NOMO-1 treated with dmso at 0.1 percent for 144 hours (cell line): Measurements from ENCODE around the gene LBH.

Source experiments
- DNase-seq: peaks from one replicate; lab custom pipeline; 2025; ENCODE audit not compliant: unreplicated experiment; lab: John Stamatoyannopoulos, UW

Gene LBH

DNA sequence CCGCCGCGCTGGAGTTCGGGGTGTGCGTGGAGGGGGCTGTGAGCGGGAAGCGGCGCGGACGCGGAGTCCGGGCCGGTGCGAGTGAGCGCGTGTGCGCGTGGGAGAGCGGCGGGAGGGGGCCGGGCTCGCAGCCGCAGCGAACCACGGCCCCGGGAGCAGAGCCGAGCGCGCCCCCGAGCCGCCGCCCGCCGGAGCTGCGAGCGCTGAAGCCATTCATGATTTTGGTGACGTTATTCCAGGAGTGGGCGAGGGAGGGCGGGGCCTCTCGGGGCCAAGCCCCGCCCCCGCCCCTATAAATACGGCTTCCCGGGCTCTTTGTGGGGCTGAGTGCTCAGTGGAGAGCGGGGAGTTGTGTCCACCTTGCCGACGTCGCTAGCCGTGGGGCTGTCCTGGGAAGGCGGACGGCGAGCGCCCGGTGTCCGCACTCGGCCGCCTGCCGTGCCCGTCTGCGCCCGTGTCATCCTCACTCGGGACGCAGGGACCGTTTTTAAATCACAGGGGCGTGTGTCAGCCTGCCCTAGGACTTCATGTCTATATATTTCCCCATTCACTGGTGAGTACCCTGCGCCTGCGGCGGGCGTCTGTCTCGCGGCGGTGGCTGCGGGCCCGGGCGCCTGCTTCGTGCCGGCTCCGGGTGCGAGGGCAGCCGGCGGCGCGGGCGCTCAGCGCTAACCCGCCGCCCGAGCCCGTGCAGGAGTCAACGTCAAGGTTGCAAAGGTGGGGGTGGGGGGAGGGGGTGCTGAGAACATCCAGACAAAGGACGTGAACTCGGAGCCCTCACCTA lies at the start of gene LBH:
Gene LBH (plus strand): TSS at position 323 of the 784 bp plus-strand sequence. CDS start 205 bp downstream, at position 528.
- DNase-seq = peak; percentile 50

- DNase-seq = no peak
Measured at GRCh38 chr2:30184035-30184434, 47.3 kb upstream of the LBH start.

DNA sequence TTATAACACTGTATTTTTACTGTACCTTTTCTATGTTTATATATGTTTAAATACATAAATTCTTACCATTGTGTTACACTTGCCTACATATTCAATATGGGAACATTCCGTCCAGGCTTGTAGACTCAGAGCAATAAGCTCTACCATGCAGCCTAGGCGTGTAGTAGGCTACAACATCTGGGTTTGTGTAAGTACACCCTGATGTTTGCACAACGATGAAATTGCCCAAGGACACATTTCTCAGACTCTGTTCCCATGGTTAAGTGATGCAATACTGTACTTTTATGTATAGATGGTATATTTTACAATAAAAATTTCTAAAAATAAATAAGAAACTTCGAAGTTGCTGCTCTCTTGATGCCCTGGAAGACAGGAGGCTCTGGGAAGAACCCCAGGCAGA lies 46.2 kb upstream of the LBH start:
- peak; percentile 14 for DNase-seq

DNA sequence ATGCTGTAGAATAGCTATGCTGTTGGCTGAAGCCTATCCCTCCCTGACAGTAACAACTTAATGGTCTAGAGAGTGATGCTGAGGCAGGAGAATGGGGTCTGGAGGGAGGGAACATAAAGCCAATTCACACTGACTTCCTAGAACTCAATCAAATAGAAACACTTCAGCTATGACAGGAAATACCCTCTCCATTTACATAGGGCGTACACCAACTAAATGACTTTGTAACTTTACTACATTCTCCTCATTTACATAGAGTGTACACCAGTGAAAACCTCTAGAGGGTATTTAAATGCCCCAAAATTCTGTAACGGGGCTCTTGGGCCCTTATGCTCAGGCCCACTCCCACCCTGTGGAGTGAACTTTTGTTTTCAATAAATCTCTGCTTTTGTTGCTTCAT lies 43.0 kb upstream of the LBH start:
- no peak for DNase-seq

DNA sequence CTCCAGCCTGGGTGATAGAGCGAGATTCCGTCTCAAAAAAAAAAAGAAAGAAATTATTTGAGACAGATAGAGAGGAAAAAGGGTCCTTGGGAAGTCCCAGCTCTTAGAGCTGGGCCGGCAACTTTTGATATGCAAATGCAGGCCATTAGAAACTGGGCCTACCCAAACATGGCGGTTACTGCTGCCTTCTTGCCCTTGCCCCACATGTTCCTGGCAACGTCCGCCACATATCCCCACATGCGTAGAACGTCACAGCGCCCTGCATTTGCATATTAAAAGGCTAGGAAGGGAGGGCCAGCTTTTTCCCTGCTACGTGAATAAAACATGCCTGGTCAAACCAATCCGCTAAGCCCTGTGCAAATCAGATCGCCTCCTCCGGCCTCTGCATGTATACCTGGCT lies 40.7 kb upstream of the LBH start:
- no peak for DNase-seq

DNA sequence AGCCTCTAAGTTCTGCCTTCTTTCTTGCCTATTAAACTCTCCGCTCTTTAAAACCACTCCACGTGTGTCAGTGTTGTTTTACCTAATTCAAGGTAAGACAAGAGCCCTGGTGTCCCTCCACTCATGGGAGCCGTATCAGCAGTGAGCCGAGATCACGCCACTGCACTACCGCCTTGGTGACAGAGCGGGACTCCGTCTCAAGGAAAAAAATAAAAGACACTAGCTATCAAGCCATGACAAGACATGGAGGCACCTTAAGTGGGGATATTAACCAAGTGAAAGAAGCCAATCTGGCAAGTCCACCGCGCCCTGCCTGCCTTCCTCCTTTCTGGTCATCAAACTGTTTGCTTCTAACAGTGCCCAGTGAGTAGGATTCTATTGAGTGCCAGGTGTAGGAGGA lies 40.2 kb upstream of the LBH start:
- no peak for DNase-seq

DNA sequence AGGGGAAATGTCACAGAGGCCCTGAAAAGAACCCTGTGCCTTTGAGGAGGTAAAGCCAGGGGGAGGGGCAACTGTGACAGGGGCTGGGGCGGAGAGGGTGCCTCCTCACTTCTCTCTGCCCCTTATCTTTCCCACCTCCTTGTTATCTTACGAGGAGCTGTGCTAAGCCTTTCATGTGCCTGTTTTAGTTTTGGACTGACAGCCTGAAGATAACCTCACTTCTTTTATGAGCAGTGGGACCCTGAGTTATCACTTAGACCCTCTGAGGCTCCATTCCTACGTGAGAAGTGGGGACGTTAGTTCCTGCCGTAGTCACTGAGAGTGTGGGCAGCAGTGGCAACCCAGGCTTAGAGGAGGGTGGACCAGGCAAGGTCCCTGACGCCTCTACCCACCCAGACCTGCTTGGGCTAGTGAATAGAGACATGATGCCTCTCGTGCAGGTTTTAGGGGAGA lies 39.5 kb upstream of the LBH start:
- no peak for DNase-seq

DNA sequence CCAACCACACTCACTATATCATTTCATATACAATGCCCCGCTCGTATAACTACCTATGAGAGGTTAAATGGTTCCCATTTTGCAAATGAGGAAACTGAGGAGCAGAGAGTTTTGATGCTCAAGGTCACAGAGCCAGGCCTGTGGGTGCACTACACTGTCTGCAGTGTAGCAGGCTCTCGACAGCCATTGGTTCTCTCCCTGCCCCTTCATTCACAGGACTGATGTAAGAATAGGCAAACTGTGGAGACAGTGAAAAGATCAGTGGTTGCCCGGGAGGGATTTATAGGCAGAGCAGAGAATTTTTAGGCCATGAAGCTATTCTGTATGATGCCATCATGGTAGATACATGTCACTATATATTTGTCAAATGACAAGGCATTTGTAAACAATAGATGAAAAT lies 39.0 kb upstream of the LBH start:
- DNase-seq = no peak

DNA sequence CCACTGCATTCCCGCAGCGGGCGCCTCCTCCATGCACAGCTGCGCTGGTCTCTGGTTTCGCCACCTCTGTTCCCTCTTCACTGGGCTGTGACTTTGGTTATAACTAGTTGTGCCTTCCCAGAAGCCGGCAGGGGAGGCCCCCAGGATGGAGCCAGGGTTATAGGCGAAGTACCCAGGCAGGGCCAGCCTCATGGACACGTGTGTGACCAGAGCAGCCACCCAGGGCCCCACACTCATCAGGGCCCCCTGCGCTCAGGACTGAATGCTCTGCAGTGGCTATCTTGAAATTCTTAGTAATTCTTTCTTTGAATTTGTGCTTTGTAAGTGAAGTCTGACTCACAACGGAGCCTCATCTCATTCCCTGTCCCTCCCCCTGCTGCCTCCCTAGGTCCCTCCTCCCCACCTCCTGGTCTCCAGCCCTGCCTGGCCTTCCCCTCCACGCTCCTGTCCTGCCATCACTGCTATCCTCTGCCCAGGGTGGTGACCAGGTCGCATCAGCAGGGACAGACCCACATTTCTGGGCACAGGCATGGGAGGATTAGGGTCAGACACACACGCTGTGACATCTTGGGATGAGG lies 38.1 kb upstream of the LBH start:
- no peak for DNase-seq

GRCh38 chr2:30194421-30194820 lies 36.9 kb upstream of the LBH start:
- DNase-seq = no peak

- no peak for DNase-seq
Measured at GRCh38 chr2:30195016-30195415, 36.3 kb upstream of the LBH start.

DNA sequence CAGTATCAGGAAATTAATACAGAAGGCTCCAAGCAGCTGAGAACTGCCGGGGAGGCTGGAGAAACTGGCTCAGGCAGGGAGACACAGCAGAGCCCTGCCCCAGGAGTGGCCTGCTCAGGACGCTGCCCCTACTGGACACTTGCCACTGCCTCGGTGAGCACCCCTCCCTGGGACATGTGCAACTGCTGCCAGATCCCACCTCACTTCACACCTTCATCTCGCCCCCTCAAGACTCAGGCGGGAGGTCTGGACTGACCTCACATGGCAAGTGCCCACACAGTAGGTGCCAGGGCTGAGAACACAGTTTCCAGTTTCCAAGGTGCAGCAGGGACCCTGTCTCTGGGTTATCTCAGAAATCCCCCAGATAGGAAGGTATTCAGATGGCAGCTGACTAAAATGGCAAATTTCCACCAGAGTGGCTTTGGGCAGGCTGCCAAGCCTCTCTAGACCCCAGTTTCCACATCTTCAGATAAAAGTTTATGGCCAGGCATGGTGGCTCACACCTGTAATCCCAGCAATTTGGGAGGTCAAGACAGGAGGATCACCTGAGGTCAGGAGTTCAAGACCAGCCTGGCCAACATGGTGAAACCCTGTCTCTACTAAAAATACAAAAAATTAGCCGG lies 33.7 kb upstream of the LBH start:
- no peak for DNase-seq

DNA sequence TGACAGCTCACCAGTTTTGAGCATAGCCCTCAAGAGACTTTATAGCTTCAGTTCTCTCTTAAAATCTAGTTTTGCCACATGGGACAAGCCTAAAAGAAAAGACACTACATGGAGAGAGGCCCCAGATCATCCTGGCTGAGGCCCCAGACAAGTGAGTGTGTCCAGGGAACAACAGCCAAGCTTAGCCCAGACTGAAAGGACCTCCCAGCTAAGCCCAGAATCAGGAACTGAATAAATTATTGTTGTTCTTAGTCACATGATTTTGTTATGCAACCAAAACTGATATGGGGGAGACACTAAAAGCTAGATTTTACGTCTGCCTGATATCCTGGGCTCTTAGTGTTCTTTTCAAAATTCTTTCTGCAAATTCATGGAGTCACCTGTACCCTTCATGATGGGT lies 29.3 kb upstream of the LBH start:
- DNase-seq = peak; percentile 36

- no peak for DNase-seq
Measured at GRCh38 chr2:30203156-30203555, 28.2 kb upstream of the LBH start.

GRCh38 chr2:30204281-30204680 lies 27.1 kb upstream of the LBH start:
- no peak for DNase-seq

DNA sequence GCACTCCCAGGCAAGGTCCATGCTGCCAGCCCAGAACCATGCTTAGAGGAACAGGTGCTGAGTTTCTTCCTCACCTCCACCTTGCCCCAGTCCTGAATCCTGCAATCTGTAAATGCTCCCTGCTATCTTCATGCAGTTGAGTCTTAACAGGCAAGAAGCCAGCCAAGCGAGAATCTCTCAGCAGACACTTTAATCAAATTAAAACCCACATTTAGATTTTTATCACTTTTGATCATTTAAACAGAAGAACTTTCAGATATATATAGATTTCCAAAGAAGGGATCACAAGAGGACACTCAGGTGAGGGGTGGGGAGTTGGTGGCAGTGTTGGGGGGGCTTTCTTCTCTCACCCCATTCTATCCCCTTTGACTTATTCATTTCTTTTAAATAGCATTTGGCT lies 25.9 kb upstream of the LBH start:
- no peak for DNase-seq

GRCh38 chr2:30206461-30207430 lies 24.6 kb upstream of the LBH start:
- DNase-seq = no peak

DNA sequence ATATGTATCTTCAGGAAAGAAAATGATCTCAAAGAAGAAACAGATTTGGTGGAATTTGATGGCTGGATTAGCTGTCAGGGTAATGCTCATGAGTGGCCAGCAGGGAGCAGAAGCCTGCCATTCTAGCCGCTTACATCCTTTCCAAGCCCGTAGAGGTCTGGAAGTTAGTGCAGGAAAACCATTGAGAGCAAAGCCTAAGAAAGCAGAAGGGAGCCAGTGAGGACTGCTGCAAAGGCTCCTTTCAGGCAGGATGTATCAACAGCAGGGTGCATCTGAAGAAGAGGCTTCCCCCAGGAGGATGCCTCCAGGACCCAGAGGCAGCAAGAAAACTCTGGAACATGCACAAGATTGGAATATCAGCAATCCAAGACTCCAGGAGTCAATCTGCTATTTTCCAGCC lies 22.9 kb upstream of the LBH start:
- DNase-seq = peak; percentile 9

- DNase-seq = no peak
Measured at GRCh38 chr2:30209227-30209626, 22.1 kb upstream of the LBH start.

DNA sequence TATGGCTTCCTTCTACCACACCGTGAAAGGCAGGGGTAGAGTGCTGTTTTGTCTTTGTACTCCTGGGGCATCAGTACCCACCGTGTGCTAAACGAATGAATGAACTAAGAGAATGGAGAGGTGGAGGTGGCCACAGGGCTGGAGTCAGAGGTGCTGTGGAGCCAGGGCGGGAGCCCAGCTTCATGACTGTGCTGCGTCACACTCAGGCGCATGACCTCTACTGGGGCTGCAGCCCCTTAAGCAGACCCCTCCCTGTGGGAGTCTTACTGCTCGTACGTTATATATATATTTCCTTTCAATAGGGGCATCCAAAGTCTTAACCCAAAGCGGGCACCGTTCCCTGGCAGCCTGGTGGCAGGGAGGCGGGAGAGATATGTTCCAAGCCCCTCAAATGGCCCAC lies 18.0 kb upstream of the LBH start:
- no peak for DNase-seq

GRCh38 chr2:30213907-30214463 lies 17.3 kb upstream of the LBH start:
- no peak for DNase-seq
